ENCODE measurements around the gene RAB40C.

RAB40C gene

GRCh38 chr16:634051-634670 lies 44.3 kb downstream of the RAB40C start:
- no peak for DNase-seq

- DNase-seq, result no peak
These were observed 45.1 kb downstream of the RAB40C start for GRCh38 chr16:634996-635395.

- no peak for DNase-seq
These were observed 45.8 kb downstream of the RAB40C start for GRCh38 chr16:635573-636205.

- peak; percentile 82 for DNase-seq
These were observed 46.6 kb downstream of the RAB40C start, which contains the start of gene METTL26 for GRCh38 chr16:636206-637080. TSS of gene METTL26 (minus strand) at chr16:636305. CDS start at chr16:636290, 15 bp downstream.

GRCh38 chr16:637081-638018 lies 47.5 kb downstream of the RAB40C start:
- DNase-seq, result no peak

- no peak for DNase-seq
These were observed 48.2 kb downstream of the RAB40C start for GRCh38 chr16:638034-638543.

- DNase-seq, result no peak
These were observed 49.0 kb downstream of the RAB40C start for GRCh38 chr16:638836-639235.

- DNase-seq, result no peak
These were observed 50.7 kb downstream of the RAB40C start for GRCh38 chr16:640614-641013.

- DNase-seq, result no peak
These were observed 51.7 kb downstream of the RAB40C start, which contains the start of gene MCRIP2 for GRCh38 chr16:641326-642188. TSS of gene MCRIP2 (plus strand) at chr16:641828. CDS start at chr16:641992, 164 bp downstream.

GRCh38 chr16:642189-643049 lies 52.6 kb downstream of the RAB40C start:
- DNase-seq, result no peak

GRCh38 chr16:643050-643368 lies 53.1 kb downstream of the RAB40C start:
- DNase-seq, result no peak

- DNase-seq, result no peak
These were observed 54.7 kb downstream of the RAB40C start for GRCh38 chr16:644556-644955.

- no peak for DNase-seq
These were observed 56.2 kb downstream of the RAB40C start for GRCh38 chr16:645852-646678.

GRCh38 chr16:646679-647172 lies 56.9 kb downstream of the RAB40C start:
- no peak for DNase-seq

GRCh38 chr16:647173-647902 lies 57.5 kb downstream of the RAB40C start:
- no peak for DNase-seq

- no peak for DNase-seq
These were observed 58.4 kb downstream of the RAB40C start for GRCh38 chr16:648071-648780.

- peak; percentile 68 for DNase-seq
These were observed 59.1 kb downstream of the RAB40C start, which contains the start of gene WDR90 for GRCh38 chr16:648781-649589. TSS of gene WDR90 (plus strand) at chr16:649365. CDS start at chr16:649417, 52 bp downstream.

Measured in NCI-H1694 (cell line).